Activated gamma-delta T cell (primary cell): ENCODE data around the gene SLC39A1.
A peak's percentile ranks its signal among the peaks of the same experiment; 100 is the strongest.
"Not testable (repeated sequence)": the region's sequence is repeated elsewhere in the genome, so short reads cannot be mapped to it uniquely, and the experiment has no call there.

Experiments used
- DNase-seq: peaks from one replicate; lab custom pipeline; 2025; lab: John Stamatoyannopoulos, UW

SLC39A1 gene

GRCh38 chr1:153932156-153933131 is 30.9 kb downstream of the SLC39A1 start:
- no peak for DNase-seq

DNA sequence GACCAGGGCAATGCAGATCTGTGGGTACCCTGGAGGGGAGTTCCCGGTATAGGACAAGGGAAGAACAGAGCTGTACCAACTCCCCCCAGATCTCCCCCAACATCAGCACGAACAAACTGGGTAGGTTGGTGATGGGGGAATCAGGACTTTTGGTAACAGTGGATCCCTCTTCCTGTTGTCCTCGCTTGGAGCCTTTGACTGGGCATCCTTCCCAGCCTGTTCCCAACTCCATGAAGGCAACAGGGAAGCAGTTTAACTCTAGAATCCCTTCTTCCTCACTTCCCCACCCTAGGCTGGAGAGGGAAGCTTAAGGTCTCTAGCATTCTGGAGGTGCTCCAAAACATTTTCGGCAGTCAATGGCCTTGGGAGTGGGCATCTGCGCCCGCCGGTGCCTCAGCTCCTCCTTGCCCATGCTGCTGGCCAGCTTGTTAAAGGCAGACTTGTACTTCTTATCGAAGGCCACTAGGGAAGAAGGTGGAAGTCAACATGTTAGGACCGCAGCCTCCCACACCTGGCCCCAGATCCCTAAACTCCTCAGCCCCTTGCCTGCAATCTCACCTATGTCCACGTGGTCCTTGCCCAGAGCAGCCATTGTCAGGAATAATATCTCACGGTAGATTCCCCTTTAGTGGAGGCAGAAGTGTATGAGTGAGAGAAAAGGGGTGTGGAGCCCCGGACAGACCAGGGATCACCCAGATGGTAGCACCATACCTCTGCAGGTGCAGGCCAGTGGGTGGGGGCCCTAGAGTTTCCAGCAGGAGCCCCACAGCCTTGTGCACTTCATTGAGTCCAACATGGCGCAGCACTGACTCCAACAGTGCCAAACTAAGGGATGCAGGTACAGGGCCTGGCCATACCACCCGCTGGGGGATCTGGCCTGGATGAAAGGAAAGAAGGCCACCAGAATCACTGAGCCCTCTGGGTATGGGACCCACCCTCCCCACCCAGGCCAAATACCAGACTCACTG is 33.1 kb downstream of the SLC39A1 start:
- no peak for DNase-seq

DNA sequence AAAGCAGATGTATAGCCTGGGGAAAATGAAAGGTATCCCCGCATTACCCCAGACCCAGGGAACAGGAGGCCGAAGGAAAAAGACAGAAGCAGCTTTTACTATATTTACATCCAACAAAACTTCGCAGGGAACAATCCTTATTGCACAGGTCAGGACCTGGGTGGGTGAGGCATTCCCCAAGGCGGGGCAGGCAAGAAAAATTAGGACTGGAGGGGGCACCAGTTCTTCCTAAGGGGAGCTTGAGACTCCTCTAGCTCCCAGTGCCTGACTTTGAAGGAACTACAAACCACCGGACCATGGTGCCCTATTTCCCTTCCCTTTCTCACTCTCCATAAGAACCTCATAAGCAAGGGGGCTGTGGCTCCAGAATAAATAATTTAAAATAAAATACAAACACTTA is 33.9 kb downstream of the SLC39A1 start:
- no peak for DNase-seq

- no peak for DNase-seq
Observed at GRCh38 chr1:153928791-153929341, 34.5 kb downstream of the SLC39A1 start.

- no peak for DNase-seq
Observed at GRCh38 chr1:153928245-153928644, 35.1 kb downstream of the SLC39A1 start.

GRCh38 chr1:153926405-153926804 is 36.9 kb downstream of the SLC39A1 start:
- DNase-seq, result no peak

DNA sequence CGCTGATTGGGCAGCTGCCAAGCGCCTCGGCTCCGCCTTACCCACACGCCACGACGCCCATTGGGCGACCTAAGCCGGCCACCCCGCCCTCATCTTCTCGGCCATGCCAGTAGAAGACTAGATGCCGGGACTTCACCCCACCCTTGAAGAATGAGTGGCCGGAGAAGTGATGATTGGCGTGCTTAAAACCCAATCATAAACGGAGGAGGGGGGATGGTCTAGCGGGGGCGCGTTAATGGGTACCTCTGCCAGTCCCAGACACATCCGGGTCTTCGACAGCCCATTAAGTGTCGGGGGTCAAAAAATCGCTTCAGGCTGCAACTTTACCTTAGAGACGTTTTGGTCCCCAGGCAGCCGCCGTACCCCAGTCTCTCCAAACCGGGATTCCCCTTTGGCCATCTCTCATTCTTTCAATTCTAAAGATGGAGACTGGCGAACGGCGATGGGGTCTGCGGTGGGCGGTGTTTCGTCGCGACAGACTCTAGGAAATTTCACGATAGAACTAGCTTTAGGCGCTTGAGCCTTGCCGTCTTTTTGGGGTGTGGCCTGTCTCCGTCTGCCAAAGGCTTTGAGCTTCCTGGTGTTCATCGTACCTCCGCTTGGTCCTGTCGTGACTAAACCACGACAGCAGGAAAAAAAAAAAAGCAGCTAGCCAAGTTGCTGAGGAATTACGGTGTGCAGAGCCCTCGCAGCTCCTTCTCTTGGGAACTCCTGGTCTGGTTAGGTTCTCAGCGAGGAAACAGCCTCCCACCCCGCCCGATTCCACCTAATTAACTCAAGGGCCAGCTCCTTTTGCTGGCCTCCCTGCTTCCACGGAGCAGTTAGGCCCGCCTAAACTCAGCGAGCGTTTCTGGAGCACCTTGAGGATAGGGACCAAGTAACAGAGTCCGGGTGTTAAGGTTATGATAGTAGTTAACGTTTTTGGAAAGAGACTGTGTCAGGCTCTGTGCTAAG is 40.1 kb downstream of the SLC39A1 start, which contains the start of gene GATAD2B:
TSS of gene GATAD2B (minus strand) at position 1 of the 954 bp plus-strand sequence. CDS start 94,625 bp downstream, outside the sequence.
- peak; percentile 96 for DNase-seq

- DNase-seq, result peak; percentile 58
Observed at GRCh38 chr1:153922076-153922971, 41.0 kb downstream of the SLC39A1 start.

GRCh38 chr1:153921803-153922075 is 41.6 kb downstream of the SLC39A1 start:
- no peak for DNase-seq

- no peak for DNase-seq
Observed at GRCh38 chr1:153921080-153921802, 42.1 kb downstream of the SLC39A1 start.

DNA sequence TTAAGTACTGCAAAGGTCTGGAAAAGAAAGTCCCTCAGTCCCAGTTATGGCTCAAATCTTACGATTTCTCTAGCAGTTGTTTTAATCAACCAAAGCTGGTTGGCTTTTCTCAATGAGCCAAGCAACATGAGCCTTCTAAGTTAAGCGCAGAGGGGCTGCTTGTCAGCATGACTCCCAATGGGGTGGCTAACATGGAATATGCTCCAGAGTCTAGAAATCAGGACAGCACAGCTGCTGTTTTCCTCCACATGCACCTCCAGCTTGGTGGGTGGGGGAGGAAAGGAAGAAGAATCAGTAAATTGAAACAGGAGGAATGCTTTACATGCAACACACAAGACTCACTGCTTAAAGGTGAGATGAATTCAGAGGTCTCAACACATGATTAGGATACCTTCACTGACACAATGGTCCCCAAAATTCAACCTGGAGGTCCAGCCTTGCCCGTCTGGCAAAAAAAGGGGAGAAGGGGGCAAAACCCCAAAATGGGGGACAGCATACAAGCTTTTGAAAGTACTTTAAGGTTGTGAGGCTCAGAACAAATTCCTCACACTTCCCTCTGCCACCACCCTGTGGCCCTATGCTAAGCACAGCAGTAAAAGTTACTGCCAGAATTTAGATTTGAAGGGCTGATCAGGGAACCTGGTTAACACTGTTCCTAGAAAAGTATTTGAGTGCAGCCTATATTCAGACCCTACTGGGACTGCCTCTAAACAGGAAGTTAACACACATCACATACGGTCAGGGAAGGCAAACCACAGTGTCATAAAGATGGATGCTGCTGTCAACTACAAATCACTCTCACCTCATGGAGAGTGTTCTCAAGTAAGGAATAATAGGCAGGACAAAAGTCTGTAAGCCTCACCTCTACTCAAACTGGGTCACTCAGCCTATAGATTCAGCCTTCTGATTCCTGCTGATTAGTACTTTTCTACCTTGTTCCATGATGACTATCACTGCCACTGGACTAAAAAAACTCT is 43.2 kb downstream of the SLC39A1 start:
- no peak for DNase-seq

DNA sequence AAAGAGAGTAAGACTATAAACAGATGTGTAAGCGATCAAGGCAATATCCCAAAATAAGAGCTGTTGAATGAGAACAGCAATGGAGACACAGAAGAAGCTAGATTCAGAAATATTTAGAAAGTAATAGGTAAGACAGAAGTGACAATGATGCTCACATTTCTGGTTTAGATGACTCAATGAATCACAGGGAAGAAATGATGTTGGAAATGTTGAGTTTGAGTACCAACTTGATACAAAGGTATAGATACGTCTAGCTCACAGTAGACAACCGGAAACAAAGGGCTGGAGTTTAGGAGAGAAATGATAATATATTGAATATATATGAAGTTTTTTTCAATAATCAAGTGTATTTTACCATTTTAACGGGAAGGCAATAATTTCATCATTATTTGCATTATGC is 47.0 kb downstream of the SLC39A1 start:
- no peak for DNase-seq

DNA sequence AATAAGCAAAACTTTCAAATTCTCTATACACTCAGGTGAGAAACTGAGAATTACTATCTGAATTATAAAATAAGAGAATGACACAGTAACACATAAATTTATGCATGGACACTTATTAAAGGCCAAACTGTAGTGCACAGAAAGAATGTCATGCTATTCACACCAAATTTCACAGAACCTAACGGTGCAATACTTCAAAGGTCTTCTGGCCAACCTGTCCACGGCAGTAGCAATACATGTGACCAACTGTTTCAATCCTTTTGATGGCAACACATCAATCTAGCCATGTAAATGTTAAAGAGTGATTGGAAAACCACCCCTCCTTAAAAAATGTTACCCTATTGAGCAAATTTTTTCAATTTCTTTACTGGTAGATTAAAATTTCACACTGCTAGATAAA is 51.0 kb downstream of the SLC39A1 start:
- no peak for DNase-seq

DNA sequence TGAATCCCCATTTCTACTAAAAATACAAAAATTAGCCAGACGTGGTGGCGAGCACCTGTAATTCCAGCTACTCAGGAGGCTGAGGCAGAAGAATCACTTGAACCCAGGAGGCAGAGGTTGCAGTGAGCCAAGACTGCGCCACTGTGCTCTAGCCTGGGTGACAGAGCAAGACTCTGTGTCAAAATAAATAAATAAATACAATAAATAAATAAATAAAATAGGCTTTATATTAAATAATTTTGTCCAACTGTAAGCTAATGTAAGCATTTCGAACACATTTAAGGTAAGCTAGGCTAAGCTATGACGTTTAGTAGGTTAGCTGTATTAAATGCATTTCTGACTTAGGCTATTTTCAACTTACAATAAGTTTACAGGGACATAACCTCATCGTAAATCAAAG is 52.8 kb downstream of the SLC39A1 start:
- not testable (repeated sequence) for DNase-seq
